NCI-H146 (cell line): ENCODE results near the gene OR8J3.
"Not testable (repeated sequence)": the region's sequence is repeated elsewhere in the genome, so short reads cannot be mapped to it uniquely, and the experiment has no call there.

Source experiments
- DNase-seq: peaks from one replicate; lab custom pipeline; 2025; lab: John Stamatoyannopoulos, UW

The OR8J3 gene, protein sequence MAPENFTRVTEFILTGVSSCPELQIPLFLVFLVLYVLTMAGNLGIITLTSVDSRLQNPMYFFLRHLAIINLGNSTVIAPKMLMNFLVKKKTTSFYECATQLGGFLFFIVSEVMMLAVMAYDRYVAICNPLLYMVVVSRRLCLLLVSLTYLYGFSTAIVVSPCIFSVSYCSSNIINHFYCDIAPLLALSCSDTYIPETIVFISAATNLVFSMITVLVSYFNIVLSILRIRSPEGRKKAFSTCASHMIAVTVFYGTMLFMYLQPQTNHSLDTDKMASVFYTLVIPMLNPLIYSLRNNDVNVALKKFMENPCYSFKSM

DNA sequence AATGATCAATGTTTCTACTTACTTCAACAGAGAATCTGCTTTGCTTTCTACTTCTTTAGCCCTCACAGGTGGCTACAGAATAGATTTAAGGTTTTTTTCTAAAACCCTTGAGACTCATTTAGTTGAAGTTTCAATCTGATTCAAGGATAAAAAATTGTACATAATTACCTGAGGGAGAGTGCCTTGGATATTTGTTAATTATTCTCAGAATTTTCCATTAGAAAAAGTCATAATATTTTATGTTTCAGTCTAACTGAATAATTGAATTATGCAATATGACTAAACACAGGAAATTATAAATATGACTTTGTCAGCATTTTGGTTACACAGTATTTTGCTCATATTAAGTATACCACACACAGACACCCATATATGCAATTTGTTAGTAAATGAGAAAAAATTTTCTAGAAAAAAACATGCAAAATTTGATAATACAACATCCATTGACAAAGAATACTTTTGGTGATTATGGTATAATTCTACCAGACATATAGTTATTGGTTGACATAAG lies at the start of gene OR8J3:
TSS of gene OR8J3 (minus strand) at position 51 of the 511 bp plus-strand sequence. CDS start 2,483 bp downstream, outside the sequence.
- no peak for DNase-seq

DNA sequence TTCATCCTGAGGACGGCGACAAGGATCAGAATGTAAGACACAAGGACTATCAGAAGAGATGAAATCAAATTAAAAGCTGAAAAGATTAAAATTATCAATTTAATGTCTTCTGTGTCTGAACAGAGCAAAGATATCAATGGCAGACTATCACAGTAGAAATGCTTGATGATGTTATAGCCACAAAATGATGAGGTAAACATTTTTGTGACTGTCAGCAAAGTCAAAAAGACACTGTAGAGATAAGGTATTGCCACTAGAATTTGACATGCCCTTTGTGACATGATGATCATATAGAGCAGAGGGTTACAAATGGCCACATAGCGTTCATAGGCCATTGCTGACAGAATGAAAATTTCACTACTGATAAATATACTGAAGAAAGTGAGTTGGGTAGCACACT lies 48.6 kb upstream of the OR8J3 start:
- DNase-seq: no peak

DNA sequence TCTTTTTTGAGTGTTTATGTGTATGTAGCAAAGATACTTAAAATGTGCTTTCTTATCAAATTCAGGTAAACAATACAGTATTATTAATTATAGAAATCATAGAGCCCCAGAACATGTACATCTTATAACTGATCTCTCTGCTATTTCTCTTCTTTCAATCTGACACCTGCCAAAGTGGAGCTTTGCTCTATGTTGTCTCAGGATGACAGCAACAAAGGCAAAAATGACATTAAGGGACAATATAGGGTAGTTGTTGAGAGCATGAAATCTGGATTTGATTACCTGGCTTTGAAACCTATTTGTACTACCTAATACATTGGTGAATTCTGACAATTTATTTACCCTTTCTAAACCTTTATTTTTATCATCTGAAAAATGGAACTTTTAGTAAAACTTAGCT lies 43.5 kb upstream of the OR8J3 start:
- DNase-seq: no peak

DNA sequence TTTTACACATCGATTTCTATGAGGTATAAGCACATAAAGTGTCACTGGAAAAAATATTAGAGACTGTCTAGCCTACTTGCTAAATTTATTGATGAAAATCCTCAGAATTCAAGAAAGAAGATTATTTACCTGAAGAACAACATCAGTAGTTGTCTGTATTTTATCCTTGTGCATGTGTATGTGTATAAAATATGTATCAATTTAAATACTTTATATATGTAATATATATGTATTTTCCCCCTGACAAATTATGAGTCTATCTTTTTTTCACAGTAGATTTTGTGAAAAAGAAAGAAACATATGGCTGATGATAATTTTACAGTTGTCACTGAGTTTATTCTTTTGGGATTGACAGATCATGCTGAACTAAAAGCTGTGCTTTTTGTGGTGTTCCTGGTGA lies 36.3 kb upstream of the OR8J3 start, which contains the start of gene OR5J2:
TSS of gene OR5J2 (plus strand) at position 301 of the 400 bp plus-strand sequence. CDS start at position 301, 0 bp downstream.
- DNase-seq: no peak

DNA sequence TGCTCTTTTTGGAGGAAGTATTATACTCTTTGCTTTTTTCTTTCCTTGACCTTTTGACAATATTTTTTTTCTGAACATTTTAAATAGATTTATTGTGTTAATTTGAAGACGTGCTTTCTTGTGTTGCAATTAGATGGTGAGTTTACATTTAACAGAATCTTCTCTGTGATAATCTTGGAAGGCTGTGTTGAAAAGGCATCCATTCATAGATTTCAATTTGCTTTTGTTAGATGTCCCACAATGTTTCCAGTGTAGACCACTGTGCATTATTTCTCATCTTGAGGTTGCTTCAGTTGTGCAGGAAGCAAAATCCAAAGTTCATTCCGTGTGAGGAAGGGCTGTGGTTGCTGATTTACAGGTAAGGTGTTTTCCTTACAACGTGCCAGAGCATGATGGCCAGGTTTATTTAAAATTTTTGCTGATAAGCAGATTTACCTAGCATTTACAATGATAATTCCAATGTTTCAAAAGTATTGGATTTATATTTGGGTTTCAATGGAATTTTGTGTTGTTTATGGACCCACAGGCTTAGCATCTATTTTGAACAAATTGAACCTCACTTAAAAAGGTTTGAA lies 32.3 kb upstream of the OR8J3 start:
- DNase-seq: no peak

DNA sequence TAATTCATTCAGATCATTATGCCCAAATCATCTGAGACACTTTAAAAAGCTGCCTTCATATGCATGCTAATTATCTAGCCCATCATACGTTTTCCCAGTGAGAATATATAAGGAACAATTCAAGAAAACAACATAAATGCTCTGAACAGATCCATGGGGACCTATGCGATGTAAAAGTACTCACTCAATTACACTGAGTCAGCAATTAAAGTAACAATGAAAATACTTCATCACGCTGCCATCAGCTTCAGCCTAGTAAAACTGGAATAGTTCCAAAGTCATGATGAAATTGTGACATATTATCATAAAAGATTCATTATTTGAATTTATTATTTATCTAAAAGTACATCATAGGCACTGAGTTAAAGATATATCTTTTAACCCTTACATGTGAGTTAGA lies 23.8 kb upstream of the OR8J3 start:
- DNase-seq: no peak

DNA sequence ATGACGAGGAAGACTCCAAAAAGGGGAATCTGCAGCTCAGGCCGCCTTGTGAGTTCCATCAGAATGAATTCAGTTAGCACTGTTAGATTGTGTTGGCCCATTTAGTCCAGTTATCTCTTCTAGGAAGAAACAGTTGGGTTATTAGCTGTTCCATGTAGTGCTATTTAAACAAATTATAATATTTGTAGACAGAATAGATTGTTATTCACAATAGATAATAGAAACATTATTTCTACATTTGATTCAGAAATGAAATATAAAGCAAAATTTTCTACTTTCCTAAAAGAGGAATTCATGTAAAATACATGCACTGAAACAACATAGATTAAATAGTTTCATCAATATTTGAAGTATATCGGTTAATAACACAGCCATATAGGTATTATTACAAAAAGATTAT lies 20.2 kb upstream of the OR8J3 start, which contains the start of gene OR8K5:
TSS of gene OR8K5 (minus strand) at position 101 of the 400 bp plus-strand sequence. CDS start at position 101, 0 bp downstream.
- no peak for DNase-seq

DNA sequence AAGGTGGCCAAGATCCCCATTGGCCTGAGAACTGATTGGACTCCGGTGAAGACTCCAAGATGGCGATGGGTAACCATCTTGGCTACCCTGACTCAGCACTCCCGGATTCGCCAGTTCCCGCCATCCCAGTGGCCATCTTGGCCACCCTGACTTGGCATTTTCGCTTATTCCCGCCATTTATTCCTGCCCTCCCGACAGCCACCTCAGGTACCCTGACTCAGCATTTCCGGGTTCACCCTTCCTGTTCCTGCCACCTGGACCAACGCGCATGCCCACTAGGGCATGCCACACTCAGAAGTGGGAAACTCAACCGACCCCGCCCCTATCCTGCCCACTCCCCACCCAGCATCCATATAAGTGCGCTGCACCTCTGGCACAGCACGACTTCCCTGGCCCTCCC lies 12.3 kb upstream of the OR8J3 start:
- DNase-seq: no peak

DNA sequence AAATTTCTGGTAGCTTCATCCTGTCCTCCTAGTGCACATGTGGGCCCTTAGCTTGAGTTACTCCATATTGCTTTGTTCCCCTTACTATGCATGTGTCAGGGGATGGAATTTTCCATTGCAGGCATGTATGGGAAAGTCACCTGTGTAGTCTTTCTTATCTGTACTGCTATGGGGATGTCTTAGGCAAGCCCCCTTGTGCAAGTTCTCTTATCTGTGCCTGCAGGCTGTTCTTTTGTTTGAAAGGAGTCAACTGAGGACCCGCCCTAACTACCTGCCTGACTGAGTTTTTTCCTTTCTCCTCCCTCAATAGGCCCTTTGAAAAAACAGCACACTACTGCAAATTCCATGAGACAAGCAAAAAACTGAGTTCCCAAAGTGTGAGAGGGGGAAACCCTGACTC lies 11.4 kb upstream of the OR8J3 start:
- no peak for DNase-seq

DNA sequence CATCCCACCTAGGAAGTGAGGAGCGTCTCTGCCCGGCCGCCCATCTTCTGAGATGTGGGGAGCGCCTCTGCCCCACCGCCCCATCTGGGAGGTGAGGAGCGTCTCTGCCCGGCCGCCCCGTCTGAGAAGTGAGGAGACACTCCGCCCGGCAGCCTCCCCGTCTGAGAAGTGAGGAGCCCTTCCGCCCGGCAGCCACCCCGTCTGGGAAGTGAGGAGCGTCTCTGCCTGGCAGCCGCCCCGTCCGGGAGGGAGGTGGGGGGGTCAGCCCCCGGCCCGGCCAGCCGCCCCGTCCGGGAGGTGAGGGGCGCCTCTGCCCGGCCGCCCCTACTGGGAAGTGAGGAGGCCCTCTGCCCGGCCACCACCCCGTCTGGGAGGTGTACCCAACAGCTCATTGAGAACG lies 3.7 kb upstream of the OR8J3 start:
- DNase-seq: not testable (repeated sequence)

DNA sequence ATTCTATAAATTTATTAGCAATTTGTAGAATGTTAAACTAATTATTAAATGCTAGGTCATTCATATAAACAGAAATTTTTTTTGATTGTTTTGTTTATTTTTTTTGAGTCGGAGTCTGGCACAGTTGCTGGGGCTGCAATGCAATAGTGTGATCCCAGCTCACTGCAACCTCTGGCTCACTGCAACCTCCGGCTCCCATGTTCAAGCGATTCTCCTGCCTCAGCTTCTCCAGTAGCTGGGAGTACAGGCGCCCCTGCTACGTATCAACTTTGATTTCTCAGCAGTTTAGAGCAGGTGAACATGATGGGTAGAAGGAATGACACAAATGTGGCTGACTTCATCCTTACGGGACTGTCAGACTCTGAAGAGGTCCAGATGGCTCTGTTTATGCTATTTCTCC lies 17.9 kb downstream of the OR8J3 start, which contains the start of gene OR8H3:
TSS of gene OR8H3 (plus strand) at position 301 of the 400 bp plus-strand sequence. CDS start at position 301, 0 bp downstream.
- no peak for DNase-seq

DNA sequence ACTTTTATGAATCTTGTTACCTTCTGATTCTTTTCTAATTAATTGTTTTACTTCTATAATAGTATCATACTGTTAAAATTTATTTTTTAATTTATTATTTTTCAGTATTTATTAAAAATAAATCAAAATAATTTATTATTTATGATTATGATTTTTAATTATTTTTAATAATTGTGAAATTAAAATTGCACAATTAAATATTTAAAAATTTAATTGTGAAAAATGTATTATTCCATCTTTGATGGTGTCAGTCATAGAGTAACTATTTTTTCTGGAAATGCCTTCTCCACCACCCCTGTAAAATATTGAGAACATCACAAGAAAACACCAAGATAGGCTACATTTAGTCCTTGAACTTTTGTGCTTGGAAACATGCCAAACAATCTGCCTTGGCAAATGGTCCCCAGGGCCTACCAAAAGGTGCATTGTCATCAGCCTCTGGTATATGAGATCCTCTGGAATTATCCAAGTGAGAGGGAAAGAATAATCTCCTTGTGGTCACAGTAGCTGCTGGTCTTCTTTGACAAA lies 36.7 kb downstream of the OR8J3 start, which contains the start of gene OR8H2:
TSS of gene OR8H2 (plus strand) at position 478 of the 528 bp plus-strand sequence. CDS start 1,356 bp downstream, outside the sequence.
- DNase-seq: no peak

DNA sequence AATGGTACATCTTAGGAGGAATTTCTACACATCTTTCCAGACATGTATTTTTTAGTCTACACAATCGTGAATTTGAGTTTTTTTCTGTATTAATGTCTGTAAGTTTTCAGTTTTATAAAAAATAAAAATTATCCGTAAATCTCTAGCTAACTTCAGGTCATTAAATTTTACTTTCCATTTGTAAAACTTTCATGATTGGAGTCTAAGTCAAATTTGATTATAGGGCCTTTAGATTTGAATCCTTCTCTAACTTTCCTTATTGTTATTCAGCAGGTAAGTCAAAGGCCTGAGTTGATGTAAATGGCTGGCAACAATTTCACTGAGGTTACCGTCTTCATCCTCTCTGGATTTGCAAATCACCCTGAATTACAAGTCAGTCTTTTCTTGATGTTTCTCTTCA lies 47.0 kb downstream of the OR8J3 start, which contains the start of gene OR8I2:
TSS of gene OR8I2 (plus strand) at position 301 of the 400 bp plus-strand sequence. CDS start at position 301, 0 bp downstream.
- no peak for DNase-seq

DNA sequence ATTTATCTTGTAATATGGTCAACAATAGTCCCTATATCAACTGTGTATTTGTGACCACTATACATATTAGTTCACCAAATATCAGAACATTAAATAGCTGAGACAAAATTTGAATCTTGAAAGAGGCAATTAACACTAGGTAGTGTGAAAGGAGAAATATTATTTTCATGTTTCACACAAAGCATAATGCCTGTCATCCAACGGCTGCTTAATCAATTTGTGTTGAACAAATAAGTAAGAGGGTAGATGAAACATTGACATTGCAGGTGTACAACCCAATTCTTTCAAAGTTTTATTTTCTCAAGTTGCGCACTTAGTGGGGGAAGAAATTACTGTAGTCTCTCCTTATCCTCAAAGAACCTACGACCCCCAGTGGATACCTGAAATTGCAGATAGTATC lies 50.3 kb downstream of the OR8J3 start:
- no peak for DNase-seq
